ENCODE data around the gene ASGR2. TPM values are rescaled to one million over a fixed set of nuclear protein-coding genes. Genes with fewer than 3 reads are reported as not detected.
"Not testable (repeated sequence)": the region's sequence is repeated elsewhere in the genome, so short reads cannot be mapped to it uniquely, and the experiment has no call there.

The ASGR2 gene
- total RNA-seq, 6 experiments from 2014 or later = not detected

GRCh38 chr17:7123844-7124243 is 9.2 kb upstream of the ASGR2 start:
- Mint-ChIP-seq H3K4me3 (no peak overlapping the region), H3K36me3 (ENCODE audit: low read depth) (no peaks in the 10 kb centered on the region), H3K4me1 (ENCODE audit: low read depth) (0 out of 2 replicates have a peak, but pooled peaks cover 4% of the 10 kb centered on the region), H3K27me3 (ENCODE audit: insufficient read depth) (peaks cover 37% of the 10 kb centered on the region), H3K9me3 (no peaks in the 10 kb centered on the region), H3K27ac (no peak overlapping the region)
- DNase-seq = no peak
- no peak for TF ChIP-seq CTCF (IDR thresholded peaks at IDR 0.05)

GRCh38 chr17:7122381-7122780 is 7.8 kb upstream of the ASGR2 start:
- no peak for TF ChIP-seq CTCF (IDR thresholded peaks at IDR 0.05)
- Mint-ChIP-seq H3K4me3 (no peak overlapping the region), H3K4me1 (ENCODE audit: low read depth) (0 out of 2 replicates have a peak, but pooled peaks cover 4% of the 10 kb centered on the region), H3K27ac (no peak overlapping the region), H3K36me3 (ENCODE audit: low read depth) (no peaks in the 10 kb centered on the region), H3K27me3 (ENCODE audit: insufficient read depth) (peaks cover 38% of the 10 kb centered on the region), H3K9me3 (no peaks in the 10 kb centered on the region)
- DNase-seq = peak; percentile 3

GRCh38 chr17:7120635-7121034 is 6.0 kb upstream of the ASGR2 start:
- not testable (repeated sequence) for H3K4me1 Mint-ChIP-seq (ENCODE audit: low read depth); H3K9me3 Mint-ChIP-seq; DNase-seq; H3K36me3 Mint-ChIP-seq (ENCODE audit: low read depth); H3K27ac Mint-ChIP-seq; H3K4me3 Mint-ChIP-seq
- peaks cover 36% of the 10 kb centered on the region for H3K27me3 Mint-ChIP-seq (ENCODE audit: insufficient read depth)

GRCh38 chr17:7120123-7120522 is 5.5 kb upstream of the ASGR2 start:
- no peak overlapping the region for H3K27ac Mint-ChIP-seq

GRCh38 chr17:7119314-7119713 is 4.7 kb upstream of the ASGR2 start:
- TF ChIP-seq CTCF (IDR thresholded peaks at IDR 0.05) = no peak
- peaks cover 35% of the 10 kb centered on the region for H3K27me3 Mint-ChIP-seq (ENCODE audit: insufficient read depth)
- no peaks in the 10 kb centered on the region for H3K36me3 Mint-ChIP-seq (ENCODE audit: low read depth)
- H3K4me1 Mint-ChIP-seq (ENCODE audit: low read depth) = 0 out of 2 replicates have a peak, but pooled peaks cover 4% of the 10 kb centered on the region
- no peaks in the 10 kb centered on the region for H3K9me3 Mint-ChIP-seq
- H3K27ac Mint-ChIP-seq = no peak overlapping the region
- no peak overlapping the region for H3K4me3 Mint-ChIP-seq
- DNase-seq = no peak

More at GRCh38 chr17:7120123-7120522, 5.5 kb upstream of the ASGR2 start:
- no peak for TF ChIP-seq CTCF (IDR thresholded peaks at IDR 0.05)
- 0 out of 2 replicates have a peak, but pooled peaks cover 4% of the 10 kb centered on the region for H3K4me1 Mint-ChIP-seq (ENCODE audit: low read depth)
- no peak for DNase-seq
- H3K27me3 Mint-ChIP-seq (ENCODE audit: insufficient read depth) = peaks cover 38% of the 10 kb centered on the region
- H3K4me3 Mint-ChIP-seq = no peak overlapping the region
- no peaks in the 10 kb centered on the region for H3K9me3 Mint-ChIP-seq
- H3K36me3 Mint-ChIP-seq (ENCODE audit: low read depth) = no peaks in the 10 kb centered on the region

GRCh38 chr17:7114875-7115614 is 423 bp upstream of the ASGR2 start:
- no peaks in the 10 kb centered on the region for H3K9me3 Mint-ChIP-seq
- DNase-seq = no peak
- H3K27me3 Mint-ChIP-seq (ENCODE audit: insufficient read depth) = peaks cover 22% of the 10 kb centered on the region

More at GRCh38 chr17:7114875-7115614, 423 bp upstream of the ASGR2 start:
- no peak overlapping the region for H3K27ac Mint-ChIP-seq
- H3K36me3 Mint-ChIP-seq (ENCODE audit: low read depth) = no peaks in the 10 kb centered on the region
- no peaks in the 10 kb centered on the region for H3K4me1 Mint-ChIP-seq (ENCODE audit: low read depth)
- no peak overlapping the region for H3K4me3 Mint-ChIP-seq
- no peak for TF ChIP-seq CTCF (IDR thresholded peaks at IDR 0.05)
